ENCODE measurements around the gene PCARE.
"Not testable (repeated sequence)": the region's sequence is repeated elsewhere in the genome, so short reads cannot be mapped to it uniquely, and the experiment has no call there.

Gene PCARE

DNA sequence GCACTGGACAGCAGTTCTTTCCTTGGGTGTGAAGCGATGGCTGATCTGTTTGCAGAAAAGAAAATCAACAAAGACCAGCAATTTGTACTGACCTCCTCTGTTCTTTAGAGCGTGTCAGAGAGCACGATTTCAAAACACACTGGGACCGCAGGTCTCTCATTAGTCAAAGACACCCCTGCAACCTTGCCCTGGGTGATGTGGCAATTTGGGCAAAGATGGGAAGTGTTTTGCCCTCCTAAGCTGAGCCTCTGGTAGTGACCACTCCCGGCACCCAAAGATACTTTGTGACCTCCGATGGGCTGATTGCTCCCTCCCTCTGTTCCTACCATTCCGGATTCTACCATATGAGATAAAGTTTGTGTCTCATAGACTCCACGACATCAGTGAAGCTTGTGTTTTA lies 22.6 kb upstream of the PCARE start:
- DNase-seq (ENCODE audit: low spot score): no peak

DNA sequence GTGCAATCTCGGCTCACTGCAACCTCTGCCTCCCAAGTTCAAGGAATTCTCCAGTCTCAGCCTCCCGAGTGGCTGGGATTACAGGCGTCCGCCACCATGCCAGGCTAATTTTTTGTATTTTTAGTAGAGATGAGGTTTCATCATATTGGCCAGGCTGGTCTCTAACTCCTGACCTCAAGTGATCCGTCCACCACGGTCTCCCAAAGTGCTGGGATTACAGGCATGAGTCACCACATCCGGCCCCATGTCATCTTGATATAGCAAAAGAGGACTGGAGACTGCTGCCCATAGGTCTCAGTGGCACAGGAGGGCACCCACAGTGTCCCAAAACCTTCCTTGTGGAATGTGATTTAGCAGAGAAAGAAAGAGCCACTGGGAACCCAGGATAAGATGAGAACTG lies 16.0 kb upstream of the PCARE start:
- DNase-seq (ENCODE audit: low spot score): not testable (repeated sequence)

DNA sequence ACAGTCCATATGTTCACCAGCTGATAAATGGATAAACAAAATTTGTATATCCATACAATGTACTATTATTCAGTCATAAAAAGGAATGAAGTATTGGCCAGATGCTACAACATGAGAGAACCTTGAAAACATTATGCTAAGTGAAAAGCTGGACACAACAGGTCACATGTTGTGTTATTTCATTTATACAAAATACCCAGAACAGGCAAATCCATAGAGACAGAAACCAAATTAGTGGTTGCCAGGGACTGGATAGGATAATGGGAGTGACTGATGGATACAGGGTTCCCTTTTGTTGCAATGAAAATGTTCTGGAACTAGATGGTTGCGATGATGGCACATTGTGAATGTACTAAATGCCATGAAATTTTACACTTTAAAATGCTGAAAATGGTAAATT lies 10.2 kb upstream of the PCARE start:
- peak; percentile 71 for DNase-seq (ENCODE audit: low spot score)

DNA sequence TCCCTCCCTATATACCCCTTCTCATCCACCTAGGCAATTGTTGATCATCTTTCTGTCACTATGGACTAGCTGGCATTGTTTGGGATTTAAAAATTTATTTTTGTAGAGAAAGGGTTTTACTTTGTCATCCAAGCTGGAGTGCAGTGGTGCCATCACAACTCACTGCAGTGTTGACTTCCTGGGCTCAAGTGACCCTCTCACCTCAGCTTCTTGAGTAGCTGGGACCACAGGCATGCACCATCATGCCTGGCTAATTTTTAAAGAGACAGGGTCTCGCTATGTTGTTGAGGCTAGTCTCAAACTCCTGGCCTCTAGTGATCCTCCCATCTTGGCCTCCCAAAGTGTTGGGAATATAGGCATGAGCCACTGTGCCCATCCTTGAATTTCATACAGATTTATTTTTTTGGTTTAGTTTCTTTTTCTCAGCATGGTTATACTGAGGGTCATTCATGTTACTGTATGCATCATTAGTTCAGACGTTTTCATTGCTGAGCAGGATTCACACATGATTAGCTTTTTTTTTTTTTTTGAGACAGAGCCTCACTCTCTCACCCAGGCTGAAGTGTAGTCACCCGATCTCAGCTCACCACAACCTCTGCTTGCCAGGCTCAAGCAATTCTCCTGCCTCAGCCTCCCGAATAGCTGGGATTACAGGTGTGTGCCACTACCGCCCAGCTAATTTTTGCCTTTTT lies 8.6 kb upstream of the PCARE start:
- DNase-seq (ENCODE audit: low spot score): no peak

DNA sequence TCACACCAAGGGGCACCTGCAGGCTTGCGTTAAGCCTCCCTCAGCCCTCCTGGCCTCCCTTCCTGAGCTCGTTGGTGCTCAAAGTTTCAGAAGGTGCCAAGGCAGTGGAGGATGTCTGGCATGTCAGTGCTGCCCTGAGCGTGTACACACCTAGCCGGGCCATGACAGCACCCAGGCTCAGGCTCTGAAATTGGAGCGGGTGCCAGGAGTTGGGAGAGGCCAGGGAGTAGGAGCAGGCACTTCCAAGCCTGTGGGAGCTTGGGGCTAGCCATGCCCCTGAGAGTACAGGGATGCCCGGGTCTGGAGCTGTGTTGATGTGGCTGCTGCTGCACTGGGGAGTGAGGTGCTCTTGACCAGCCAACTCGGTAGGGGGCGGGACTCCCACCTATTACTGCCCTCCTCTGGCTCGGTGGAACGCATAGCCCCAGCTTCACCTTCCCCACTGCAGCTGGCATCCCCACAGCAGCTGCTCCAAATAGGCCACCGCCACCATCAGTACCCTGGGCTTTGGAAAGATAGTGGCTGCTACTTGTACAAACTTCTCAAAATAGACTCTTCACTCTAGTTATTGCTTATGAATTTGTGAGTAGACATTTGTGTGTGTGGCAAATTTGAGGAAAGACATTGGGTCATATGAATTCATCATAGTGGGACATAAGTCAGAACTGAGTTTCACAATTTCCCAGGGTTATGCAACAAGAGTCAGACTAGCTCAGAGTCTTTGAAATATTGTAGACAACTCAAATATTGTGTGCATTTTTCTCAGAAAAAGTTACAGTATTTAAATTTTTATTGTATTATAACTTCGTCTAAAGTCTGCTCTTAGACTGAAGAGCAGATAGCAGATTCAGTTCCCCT lies 6.8 kb upstream of the PCARE start:
- no peak for DNase-seq (ENCODE audit: low spot score)

DNA sequence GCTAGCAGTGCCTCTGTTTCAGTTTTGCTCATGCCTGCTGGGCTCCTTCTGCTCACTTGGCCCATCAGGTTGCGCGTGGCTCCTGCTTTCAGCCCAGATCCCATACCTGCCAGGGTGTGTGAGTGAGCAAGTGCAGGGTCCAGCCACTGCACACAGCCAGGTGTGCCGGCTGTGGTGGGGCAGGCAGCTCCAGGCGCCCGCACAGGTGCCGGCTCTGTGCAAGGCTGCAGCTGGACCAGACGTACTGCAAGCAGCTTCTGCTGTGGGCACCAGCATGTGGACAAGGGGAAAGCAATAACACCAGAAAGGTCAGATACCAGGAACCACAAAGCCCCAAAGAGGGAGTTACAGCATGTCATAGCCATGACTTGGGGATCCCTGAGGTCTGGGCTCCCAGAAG lies 5.6 kb upstream of the PCARE start:
- DNase-seq (ENCODE audit: low spot score): no peak

DNA sequence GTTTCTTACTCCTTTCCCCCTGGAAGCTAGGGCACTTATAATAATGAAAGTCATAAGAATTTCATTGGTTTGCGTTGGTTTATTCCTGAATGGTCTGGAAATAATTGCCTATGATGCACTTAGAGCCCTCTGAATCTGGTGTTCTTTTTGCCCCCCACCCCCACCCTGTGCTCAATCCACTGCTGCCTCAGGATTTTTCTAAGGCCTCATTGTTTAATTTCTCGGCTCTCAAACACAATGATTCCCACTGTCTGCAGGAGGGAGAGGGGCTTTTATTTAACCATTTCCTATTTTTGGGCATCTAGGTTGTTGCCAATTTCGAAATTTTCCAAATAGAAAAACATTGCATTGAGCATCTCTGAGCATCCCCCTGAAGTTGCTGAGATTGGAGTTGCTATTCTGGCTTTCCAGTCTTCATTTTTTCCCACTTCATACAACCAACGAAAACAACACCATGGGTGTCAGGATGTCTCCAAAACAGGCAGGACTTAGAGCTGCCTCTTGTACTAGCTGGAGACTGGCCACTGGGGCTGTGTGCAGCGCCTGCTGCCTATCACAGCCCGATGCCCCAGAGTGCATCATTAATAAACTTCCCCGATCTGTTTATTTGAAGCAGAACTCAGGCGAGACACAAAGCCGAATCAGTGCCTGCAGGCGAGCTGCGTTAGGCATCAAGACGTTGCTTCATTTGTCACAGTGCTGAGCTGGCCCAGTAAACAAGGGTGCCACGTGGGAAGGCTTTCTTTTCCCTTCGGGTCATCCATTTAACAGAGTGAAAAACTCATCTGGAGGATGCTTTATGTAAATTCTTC lies 1.8 kb upstream of the PCARE start:
- DNase-seq (ENCODE audit: low spot score): peak; percentile 96

DNA sequence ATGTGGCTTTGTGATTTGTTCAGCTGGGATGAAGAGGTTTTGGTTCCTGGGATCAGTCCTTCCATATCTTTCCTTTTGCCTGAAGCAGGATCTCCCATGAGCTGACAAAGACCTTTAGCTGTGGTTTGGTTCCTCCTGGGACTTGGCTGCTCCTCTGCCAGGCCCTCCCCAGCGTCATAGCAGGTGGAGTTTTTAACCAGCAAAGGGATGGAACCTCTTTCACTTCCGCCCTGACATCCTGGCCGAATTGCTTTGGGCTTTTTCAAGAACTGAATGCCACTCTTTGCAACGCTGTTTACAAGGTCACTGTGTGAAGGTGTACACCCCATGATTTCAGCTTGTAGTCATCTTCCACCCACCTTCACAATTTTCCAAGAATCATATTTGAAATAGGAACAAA lies 390 bp downstream of the PCARE start:
- no peak for DNase-seq (ENCODE audit: low spot score)

DNA sequence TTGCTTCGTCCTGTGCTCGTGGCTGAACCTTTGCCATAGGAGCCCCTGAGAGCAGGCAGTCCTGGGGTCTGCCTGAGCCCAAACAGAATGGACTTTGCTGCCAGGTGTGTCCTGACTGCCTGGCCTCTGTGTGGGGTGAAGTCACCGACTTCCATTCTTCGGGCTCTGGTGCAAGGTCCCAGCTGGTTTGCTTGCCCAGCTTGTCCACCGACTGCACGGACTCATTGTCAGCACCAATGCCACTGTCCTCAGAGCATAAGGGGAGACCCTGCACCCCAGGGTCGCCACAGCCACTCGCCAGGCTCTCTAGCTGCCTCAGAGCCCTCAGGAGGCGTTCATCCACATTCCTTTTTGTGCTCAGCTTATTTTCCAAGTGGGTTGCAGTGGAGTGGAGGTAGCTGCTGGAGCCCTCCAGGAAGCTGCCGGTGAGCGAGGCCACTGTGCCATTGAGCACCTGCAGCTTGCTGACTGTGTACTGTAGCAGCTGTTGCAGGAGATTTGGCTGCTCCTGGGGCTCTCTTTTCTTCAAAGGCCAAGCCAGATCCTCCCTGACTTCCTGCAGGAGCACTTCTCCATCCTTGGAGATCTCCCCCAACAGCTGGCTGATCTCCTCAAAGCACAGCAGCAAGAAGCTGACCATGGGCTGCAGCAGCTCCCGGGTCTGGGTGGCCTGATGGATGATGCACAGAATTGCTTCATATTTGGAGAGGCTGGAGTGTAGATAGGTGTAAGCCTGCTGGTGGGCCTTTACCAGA lies 1.2 kb downstream of the PCARE start:
- no peak for DNase-seq (ENCODE audit: low spot score)

DNA sequence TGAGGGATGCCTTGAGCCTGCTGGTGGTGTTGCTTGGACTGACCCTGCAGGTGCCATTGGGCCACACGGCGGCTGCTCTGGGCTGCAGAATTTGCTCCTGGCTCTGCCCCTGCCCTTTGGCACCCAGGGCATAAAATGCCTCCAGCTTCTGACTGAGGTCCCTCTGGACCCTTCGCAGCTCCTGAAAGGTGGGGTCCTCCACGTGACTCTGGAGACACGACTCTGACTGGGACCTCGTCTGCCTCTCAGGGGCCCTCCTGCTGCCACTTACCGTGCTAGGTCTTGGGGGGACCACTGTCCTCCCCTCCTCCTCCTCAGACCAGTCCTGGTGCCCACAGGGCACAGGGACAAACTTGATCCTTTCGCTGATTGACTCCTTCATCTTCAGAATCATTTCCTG lies 2.1 kb downstream of the PCARE start:
- DNase-seq (ENCODE audit: low spot score): no peak

DNA sequence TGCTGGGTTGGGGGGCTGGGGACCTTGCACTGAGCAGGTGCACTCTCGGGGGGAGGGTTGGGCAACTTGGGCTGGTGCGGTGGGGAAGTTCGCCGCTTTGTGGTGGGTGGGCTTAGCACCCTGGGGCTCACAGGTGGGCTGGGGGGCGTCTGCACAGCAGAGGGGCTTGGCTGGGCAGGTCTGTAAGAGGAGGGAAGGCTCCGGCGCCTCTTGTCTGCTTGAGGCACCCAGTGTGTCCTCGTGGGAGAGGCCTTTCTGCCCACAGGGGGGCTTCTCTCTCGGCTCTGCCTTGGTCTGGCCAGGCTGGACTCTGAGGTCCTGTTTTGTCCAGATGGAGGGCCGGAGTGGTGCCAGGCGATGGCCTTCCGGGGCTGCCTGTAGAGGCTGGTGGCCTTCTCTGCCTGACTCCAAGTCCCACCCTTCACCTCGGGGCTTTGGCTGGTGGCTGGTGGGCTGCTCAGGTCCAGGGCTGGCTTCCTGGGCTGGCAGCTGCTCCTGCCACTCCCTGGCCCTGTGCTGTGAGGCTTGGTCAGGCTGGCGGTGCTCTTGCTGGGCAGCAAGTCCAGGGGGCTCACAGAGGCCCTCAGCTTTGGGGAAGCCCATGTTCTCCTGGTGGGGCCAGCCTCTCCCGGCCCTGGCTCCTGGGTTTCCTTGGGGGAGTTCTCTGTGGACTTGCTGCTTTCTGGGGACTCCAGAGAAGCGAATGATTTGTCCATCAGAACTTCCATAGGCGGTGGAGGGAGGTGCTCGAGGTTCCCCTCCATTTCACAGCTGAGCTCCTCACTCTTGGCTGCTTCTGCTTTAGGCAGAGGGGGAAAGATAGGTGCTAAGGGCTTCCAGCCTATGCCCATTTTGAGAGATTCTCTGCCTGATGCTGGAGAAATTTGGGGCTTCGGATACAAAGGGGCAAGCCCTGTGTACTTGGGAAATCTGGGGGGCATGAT lies 3.0 kb downstream of the PCARE start:
- no peak for DNase-seq (ENCODE audit: low spot score)

DNA sequence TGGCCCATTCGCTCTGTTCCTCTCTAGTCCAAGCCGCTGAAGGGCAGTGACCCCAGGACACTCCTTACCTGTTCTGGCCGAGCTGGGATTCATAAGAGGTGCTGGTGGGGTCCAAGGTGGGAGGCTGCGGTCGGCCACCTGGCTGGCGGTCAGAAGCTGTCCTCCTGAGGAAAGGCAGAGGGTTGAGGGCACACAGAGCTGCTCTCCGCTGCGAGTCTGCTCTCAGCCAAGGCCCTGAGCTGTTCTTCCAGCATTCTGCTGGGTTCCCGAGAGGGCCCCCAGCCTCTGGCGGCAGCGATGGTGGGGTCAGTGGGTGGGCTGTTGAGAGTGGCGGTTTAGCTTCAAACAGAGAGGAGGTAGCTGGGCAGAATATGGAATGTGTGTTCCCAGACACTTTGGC lies 3.8 kb downstream of the PCARE start:
- no peak for DNase-seq (ENCODE audit: low spot score)

DNA sequence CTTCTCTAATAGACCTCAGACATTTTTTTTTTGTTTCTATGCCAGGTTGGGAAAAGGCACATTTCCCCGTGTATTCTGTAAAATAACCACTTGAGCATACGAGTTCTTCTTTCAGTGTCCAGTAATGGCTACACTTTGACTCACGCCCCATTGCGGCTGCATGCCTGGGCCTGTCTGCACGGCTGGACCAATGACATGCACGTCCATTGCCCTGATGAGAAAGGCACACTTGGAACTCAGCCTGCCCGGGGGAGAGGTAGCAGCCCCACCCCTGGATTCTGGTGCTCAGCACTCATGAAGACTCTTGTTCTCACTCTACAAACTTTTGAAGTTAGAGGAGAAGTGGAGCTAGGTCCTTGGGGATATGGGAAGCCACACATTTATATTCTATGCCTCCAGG lies 5.8 kb downstream of the PCARE start:
- DNase-seq (ENCODE audit: low spot score): no peak

DNA sequence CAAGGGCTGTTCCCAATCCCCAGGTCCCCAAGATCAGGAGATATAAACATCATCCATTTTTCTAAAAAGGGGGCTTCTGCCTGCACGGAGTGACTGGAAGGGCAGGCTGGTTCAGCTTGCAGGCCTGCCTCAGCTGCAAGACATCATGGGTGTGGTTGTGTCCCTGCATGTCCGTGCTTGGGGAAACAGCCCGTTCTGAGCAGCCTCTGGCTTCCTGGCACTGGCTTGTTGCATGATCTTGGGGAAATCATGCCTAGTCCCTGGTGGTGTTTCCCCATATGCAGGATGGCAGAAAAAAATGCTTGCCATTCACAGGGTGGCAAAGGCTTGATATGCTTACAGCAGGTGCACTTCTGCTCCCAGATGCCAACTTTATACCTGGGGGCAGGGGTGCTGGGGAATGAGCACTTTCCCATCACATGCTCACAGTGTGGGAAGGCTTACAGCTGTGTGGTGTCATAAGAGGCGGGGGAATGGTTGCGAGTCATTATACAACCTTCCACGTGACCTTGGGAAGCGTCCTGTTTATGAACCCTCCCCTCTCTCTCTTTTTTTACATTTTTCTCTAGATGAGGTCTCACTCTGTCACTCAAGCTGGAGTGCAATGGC lies 7.2 kb downstream of the PCARE start:
- no peak for DNase-seq (ENCODE audit: low spot score)

DNA sequence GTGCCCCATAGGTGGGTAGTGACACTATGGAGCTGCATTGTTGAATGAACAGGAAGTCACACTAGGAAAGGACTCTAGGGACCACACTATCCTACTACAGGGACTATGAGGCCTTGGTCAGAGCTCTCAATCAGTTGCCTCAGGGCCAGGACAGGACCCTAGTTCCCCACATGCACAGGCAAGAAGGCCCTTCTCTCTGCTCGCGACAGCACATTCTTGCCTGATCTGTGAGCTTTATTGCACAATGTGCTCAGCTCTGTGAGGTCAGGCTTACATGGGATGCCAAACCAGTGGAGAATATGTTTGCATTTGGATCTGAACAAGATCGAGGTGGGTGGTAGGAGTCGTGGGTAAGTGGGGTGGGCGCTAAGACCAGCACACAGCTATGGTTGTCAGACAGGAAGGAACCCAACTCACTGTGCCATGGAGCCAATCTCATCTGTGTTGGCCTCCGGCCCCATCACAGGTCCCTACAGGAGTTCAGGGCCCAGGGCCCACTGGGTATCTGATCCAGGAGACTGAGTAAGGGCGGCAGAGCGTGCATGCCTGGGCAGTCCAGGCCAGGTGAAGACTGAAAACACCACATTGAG lies 8.0 kb downstream of the PCARE start:
- no peak for DNase-seq (ENCODE audit: low spot score)

DNA sequence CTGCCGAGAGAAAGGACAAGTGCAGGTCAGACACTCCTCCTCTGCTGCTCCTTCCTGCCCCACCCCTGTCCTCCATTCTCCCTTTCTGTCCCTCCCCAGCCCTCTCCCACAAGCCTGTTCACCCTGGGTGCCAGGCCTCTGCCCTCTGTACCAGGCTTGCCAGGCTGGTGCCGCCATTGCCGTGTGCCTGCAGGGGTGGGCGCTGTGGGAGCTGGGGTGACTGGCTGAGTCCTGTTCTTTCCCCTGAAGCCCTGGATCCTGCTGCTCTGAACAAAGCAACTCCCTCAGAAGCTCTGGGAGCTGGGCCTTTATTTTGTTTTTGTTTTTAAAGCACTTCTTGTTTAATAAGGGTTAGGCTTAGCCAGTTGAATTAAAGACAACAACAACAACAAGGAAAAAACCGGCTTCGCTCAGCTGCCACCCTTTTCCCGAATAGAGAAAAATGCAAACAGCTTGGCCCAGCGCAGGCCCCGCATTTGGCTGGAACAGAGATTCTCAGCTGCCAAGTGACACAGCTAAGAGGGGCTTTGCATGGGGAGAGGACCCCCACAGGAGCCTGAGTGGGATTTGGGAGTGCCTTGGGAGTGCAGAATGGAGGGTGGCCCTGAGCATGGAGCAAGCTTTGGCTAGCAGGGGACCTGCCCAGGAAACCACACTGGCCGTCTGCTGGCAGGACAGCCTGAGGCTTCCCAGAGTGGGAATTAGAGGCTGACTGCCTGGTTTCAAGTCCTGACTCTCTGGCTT lies 9.1 kb downstream of the PCARE start:
- DNase-seq (ENCODE audit: low spot score): peak; percentile 73

DNA sequence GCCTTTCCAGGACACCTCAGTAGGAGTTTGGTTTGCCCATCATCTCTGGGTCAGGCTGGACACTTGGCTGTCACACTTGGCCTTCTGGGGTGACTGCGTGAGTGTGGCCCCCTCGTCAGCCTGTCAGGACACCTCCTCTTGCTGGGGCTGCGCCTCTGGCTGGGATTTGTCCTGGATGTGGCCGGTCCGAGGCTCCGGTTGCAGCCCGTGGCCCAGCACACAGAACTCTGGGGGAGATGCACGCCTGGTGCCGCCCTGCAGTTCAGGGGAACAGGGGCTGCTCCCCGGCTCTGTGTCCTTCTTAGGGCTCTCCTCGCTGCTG lies 9.6 kb downstream of the PCARE start:
- no peak for DNase-seq (ENCODE audit: low spot score)

DNA sequence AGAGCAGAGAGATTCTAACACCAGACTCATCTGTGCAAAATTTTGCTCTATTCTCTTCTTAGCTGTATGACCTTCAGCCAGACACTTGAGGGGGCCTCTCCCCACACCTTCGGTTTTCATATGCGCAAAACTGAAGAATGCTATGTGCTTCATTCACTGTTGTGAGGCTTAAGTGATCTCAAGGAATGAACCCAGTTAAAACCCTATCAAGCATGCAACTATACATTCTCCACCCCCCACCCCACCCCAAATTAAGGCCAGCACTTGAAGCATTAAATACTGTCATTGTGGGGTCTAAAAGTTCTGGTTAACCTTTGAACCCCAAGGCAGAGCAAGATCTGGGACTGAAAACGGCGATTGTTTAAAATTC lies 10.0 kb downstream of the PCARE start:
- no peak for DNase-seq (ENCODE audit: low spot score)

DNA sequence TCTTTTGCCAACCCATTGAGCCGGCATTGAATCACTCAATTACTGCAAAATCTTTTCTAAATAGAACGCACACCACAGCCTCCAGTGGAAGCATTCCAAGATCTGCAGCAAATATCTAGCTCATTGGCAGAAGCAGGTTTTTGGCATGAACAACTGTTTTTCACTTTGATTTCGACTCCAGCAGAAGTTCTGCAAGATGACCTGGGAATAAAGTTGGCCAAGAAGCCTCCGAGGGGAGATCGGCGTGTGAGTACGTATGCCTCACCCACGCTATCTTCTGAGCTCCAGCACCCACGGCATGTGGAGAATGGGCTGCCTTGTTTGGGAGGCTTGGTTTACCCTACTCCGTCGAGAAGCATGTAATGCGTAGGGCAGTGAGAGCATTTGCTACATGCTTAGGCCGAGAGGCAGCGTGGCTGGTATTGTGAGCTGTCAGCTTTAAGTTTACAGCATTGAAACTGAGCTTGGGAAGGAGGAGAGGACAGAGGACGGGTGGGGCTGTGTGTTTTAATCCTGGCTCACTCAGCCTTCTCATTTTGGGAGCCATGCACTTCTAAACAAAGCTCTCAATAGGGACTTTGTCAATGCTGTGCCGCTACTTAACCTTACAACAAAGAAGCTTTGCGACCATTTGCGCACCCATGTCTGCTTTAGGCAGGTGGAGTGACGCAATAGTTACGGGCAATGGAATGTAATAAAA lies 10.5 kb downstream of the PCARE start:
- peak; percentile 46 for DNase-seq (ENCODE audit: low spot score)

Data from pons (tissue), 1 donor.